GM23248 (cell line): ENCODE results near the gene CTDNEP1.

Source experiments
- EZH2 ChIP-seq: fragments of 200-600 bp; sonication (generic); IDR thresholded peaks from 2 replicates; pipeline ENCODE4 v1.6.1; 2018; ENCODE audit warnings: antibody characterized with exemption, mild to moderate bottlenecking; ENCODE audit not compliant: insufficient read depth, poor library complexity, severe bottlenecking
- EZH2phosphoT487 ChIP-seq: fragments of 200-600 bp; sonication (generic); IDR thresholded peaks from 2 replicates; pipeline ENCODE4 v1.6.1; 2018; ENCODE audit warnings: antibody characterized with exemption, moderate library complexity, mild to moderate bottlenecking, low read depth; ENCODE audit not compliant: insufficient read depth

- TF ChIP-seq EZH2, result no peak
- no peak for TF ChIP-seq EZH2phosphoT487
Measured at GRCh38 chr17:7222972-7223292, 28.6 kb downstream of the CTDNEP1 start.
